CD4-positive, alpha-beta T cell treated with Interleukin-12 subunit alpha and Interleukin-12 subunit beta, for 1 hour (primary cell): ENCODE data around the gene DNAJC25.
"Not testable (repeated sequence)": the region's sequence is repeated elsewhere in the genome, so short reads cannot be mapped to it uniquely, and the experiment has no call there.

Experiments used
- DNase-seq: peaks from one replicate; pipeline ENCODE4 v3.0.0-alpha.2; 2020

The DNAJC25 gene

DNA sequence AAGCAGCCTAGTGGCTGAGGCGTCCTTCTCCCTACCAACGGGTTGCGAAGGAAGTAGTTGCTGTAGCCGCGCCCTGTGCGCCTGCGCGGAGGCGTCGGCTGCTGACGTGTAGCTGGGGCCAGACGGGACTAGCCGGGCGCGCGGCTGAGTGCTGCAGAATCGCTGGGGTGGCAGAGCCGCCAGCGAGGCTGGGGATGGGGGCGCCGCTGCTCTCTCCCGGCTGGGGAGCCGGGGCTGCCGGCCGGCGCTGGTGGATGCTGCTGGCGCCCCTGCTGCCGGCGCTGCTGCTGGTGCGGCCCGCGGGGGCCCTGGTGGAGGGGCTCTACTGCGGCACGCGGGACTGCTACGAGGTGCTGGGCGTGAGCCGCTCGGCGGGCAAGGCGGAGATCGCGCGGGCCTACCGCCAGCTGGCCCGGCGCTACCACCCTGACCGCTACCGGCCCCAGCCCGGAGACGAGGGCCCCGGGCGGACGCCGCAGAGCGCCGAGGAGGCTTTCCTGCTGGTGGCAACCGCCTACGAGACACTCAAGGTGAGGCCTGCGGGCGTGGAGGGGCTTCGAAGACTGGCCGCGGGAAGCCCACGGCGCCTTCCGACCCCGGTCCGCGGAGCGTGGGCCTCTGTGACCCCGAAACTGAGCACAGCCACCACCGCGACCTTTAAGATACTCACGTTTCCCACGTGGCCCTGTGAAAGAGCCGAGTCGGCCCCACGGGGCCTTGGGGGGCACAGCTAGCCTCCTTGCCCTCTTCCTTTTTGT lies at the start of gene DNAJC25:
Gene DNAJC25, plus strand, starts transcription at position 121 of the 758 bp plus-strand sequence. Its CDS starts 74 bp downstream, at position 195.
- DNase-seq = peak; percentile 98

GRCh38 chr9:111582888-111583287 lies 48.2 kb upstream of the DNAJC25 start:
- no peak for DNase-seq

DNA sequence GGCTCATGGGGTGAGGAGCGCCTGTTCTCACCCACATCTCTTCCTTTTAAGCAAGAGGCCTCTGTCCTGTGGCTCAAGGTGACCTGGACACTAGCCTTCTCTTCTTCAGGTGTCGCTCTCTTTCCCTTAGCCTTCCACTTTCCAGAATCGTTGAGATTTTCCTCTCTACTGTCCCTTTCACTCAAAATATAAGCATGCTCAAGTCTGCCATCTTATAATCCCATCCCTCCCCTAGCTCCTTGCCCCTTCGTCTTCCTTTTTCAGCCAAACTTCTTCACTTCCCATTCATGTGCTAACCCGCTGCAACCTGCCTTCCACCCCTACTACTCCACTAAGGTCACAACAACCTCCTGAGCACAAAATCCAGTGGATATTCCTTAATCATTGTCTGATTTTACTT lies 44.8 kb upstream of the DNAJC25 start:
- DNase-seq = no peak

GRCh38 chr9:111588846-111589245 lies 42.3 kb upstream of the DNAJC25 start:
- no peak for DNase-seq

DNA sequence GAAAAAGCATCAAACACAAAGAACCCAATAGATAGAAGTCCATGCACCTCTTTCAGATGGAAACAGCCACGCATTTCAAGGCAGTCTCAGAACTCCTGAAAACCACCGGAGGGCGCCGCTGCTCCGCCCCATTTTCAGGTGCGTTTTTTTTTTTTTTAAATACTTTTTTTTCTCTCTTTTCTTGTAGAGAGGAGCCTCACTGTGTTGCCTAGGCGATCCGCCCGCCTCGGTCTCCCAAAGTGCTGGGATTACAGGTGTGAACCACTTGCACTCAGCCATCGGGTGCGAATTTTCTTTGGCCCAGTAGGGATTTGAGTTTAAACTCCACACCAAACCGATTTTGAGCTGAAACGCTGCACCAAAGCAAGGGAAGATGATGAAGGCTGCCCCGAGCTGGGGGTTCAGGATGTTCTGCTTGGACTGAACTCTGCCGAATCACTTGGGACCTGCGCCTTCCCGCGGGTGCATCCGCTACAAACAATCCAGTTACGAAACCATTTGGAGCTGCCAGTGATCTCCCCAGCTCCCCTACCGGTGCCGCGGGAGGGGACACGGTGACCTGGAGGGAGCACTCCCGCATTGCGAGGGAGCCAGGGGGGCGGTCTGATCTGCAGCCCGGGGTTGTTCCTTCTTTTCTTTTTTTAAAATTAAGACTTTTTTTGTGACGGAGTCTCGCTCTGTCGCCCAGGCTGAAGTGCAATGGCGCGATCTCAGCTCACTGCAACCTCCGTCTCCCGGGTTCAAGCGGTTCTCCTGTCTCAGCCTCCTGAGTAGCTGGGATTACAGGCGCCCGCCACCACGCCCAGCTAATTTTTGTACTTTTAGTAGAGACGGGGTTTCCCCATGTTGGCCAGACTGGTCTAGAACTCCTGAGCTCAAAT lies 33.0 kb upstream of the DNAJC25 start:
- peak; percentile 70 for DNase-seq

- DNase-seq = no peak
These were observed 32.4 kb upstream of the DNAJC25 start for GRCh38 chr9:111598733-111599091.

DNA sequence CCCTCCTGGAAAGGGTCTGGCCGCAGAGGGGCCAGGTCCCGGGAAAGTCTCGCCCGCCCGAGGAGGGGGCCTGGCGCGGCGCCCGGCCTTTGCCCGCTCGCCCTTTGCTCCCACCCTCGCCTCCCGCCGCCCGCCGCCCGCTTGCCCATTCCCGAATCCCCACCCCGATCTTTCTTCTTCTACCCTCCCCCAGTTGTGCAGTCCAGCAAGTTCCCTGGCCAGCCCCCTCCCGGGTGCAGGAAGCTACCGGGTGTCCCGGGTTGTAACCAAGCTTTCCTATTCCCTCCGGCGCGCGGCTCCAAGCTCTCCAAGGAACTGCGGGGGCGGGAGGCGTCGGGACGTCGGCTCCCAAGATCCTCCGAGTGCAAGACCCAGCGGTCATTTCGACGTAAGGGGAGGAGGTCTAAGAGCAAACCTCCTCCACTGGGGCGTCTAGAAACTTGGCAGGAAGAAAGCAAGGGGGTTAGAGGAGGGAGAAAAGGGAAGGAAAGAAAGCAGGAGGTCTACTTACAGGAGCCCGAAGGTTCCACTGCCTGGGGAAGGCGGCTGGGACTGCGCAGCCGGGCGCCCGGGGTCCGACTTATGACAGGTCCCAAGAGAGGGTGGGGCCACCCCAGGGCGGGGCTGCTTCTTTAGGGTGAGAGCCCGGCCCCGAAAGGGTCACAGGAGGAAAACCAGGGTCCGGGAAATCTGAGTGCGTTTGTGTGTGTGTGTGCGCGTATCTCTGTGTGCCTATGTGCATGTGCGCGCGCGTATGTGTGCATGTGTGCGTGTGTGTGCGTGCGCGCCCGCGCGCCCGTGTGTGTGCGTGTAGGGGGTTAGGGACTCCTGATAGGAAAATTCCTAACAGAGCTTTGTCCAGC lies 31.8 kb upstream of the DNAJC25 start, which contains the start of gene PTGR1:
Gene PTGR1, minus strand, starts transcription at position 556 of the 863 bp plus-strand sequence. CDS start 2,225 bp downstream, outside the sequence.
- peak; percentile 22 for DNase-seq

- no peak for DNase-seq
These were observed 31.2 kb upstream of the DNAJC25 start for GRCh38 chr9:111599955-111600343.

DNA sequence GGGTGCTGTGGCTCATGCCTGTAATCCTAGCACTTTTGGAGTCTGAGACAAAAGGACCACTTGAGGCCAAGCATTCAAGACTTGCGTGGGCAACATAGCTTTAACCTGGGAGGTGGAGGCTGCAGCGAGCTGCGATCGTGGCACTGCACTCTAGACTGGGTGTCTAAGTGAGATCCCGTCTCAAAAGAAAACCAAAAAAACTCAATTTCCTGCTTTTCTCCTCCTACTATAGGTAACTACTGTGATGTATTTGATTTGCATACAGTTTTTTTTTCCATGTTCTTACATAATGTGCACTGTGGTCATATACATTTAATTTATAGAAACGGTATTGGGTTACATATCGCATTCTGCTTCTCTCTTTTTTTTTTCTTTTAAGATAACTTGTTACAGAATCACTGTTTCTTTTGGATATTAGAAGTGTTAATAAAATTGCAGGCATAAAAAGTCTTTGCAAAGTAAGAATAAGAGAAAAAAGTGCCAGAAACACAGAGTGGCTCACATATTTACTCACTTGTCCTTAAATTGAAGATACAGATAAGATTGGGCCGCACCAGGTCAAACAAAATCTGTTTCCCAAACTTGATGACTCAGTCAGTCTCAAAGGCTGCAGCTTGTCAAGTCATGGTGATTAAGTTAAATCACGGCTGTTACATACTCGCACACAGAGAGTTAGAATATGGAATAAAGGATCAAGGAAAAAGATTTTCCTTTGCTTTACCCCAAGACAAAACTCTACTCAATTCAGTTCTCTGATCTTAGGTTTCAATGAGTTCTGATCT lies 29.7 kb upstream of the DNAJC25 start:
- DNase-seq = no peak

- DNase-seq = no peak
These were observed 28.1 kb upstream of the DNAJC25 start for GRCh38 chr9:111603041-111603440.

GRCh38 chr9:111604054-111604615 lies 27.0 kb upstream of the DNAJC25 start:
- no peak for DNase-seq

DNA sequence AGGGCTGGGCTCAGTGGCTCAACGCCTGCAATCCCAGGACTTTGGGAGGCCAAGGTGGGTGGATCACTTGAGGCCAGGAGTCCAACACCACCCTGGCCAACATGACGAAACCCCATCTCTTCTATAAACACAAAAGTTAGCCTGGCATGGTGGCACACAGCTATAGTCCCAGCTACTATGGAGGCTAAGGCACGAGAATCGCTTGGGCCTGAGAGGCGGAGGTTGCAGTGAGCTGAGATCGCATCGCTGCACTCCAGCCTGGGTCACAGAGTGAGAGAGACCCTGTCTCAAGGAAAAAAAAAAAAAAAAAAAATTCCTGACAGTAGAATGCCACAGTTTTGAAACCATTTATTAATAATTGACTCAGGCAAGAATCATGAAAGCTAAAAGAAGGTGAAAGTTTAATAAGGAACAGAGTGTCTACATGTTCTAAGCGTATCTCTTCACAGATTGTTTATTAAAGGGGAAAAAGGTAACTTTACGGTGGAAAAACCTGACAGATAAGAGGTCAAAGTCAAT lies 26.0 kb upstream of the DNAJC25 start:
- DNase-seq = no peak

GRCh38 chr9:111610149-111610548 lies 21.0 kb upstream of the DNAJC25 start:
- DNase-seq = no peak

- no peak for DNase-seq
These were observed 20.3 kb upstream of the DNAJC25 start for GRCh38 chr9:111610845-111611244.

DNA sequence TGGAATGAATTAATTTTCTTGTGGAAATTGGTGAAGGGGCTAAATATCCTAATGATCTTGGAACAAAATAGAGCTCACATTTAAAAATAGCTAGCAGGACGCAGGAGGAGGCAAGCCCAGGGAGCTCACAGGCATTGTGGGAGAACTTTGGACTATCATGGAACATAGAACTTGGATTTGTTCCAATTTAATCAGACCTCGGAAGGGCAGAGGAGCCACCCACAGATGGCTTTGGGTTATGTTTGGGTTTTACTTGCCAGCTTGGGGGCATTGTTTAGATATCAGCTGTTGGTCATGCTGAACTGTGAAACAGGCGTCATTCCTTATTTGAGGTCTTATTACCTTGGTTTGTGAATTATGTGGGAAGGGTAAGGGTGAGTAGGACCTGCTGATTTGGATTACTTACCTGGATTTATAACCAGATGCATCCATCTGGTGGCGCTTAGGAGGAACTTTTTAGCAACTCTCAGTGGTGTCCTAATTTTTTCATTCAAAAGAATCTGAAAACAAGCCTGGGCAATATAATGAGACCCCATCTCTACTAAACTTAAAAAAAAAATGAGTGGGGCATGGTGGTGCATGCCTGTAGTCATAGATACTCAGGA lies 17.6 kb upstream of the DNAJC25 start:
- DNase-seq = no peak

DNA sequence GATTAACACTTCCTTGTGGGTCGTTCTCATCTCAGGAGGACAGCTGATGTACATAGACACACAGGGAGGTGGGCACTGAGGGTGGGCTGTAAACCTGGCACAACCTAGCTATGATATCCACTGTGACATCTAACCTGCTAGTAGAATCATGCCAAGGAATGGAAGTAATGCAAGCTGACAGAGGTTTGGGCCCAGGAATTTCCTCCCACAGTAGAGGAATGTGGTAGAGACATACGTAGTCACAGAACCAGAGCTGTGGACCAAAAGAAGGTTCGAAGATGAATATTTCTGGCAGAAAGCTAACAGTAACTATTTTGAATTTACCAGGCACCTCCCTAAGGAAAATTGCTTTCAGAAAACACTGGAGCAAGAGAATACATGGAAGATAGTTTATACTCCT lies 15.2 kb upstream of the DNAJC25 start:
- no peak for DNase-seq

DNA sequence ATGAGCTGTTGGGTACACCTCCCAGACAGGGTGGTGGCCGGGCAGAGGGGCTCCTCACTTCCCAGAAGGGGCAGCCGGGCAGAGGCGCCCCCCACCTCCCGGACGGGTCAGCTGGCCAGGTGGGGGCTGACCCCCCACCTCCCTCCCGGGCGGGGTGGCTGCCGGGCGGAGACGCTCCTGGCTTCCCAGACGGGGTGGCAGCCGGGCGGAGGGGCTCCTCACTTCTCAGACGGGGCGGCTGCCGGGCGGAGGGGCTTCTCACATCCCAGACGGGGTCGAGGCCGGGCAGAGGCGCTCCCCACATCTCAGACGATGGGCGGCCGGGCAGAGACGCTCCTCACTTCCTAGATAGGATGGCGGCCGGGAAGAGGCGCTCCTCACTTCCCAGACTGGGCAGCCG lies 13.8 kb upstream of the DNAJC25 start:
- not testable (repeated sequence) for DNase-seq

- DNase-seq = peak; percentile 12
These were observed 9.1 kb upstream of the DNAJC25 start for GRCh38 chr9:111621895-111622480.

DNA sequence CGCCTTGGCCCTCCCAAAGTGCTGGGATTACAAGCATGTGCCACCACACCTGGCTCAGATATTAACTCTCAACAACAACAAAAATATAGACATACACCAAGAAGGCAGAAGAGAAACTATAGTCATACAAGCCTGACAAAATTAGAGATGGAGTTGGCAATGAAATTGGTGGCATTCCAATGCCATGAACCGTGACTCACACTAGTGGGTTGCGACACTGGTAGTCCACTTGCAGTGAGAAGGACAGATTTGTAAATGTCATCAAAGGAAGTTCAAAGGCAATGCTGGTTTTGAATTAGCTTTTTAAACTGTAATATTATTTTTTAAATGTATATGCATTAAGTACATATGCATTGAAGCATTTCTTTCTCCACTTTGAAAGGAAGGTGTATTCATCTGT lies 8.5 kb upstream of the DNAJC25 start:
- DNase-seq = no peak

GRCh38 chr9:111627260-111627963 lies 3.7 kb upstream of the DNAJC25 start:
- DNase-seq = no peak
